ENCODE data around the gene SH3RF3. TPM values are rescaled to one million over a fixed set of nuclear protein-coding genes. Genes with fewer than 3 reads are reported as not detected.

Gene SH3RF3
- total and polyA plus RNA-seq, 9 of the 15 experiments (the other 6 are each of a cell fraction or from before 2014, with no cell fraction given) = 0.02 TPM; not detected in 8

- no peaks in the 10 kb centered on the region for H3K9me3 ChIP-seq (replicated peaks; ENCODE audit: control insufficient read depth, insufficient read depth, low read depth, low read length)
- no peaks in the 10 kb centered on the region for H3K4me1 ChIP-seq (replicated peaks in 1 of 2; ENCODE audit: control insufficient read depth in 2 of 2, insufficient read depth in 2 of 2, low read length in 2 of 2)
- no peak overlapping the region for H3K27ac ChIP-seq (ENCODE audit: extremely low read depth, low read depth, low read length)
- H3K4me3 ChIP-seq = no peak overlapping the region
- ChIA-PET POLR2A (interaction anchor here (0.6 to 0.9 kb wide), 3 partner anchors 11 to 272 kb away, joined by 3 to 4 read pairs (median 4); no protein-coding TSS in a partner anchor), CTCF (ENCODE audit: low intra/inter-chr PET ratio) (no interaction called here)
- H3K4me2 ChIP-seq (ENCODE audit: insufficient read depth, low read length) = no peak overlapping the region
- no peak for ATAC-seq
- H3K27me3 ChIP-seq (ENCODE audit: control insufficient read depth in 2 of 2, insufficient read depth in 2 of 2, low read length in 2 of 2) = peaks cover 4 to 72% of the 10 kb centered on the region in 2 experiments; a peak in 3 of 5 replicates
- no peaks in the 10 kb centered on the region for H3K79me2 ChIP-seq (ENCODE audit: control insufficient read depth, insufficient read depth, low read length)
- H4K20me1 ChIP-seq (replicated peaks; ENCODE audit: control insufficient read depth, insufficient read depth, low read length) = peaks cover 6% of the 10 kb centered on the region; the same call in 1 of the 2 replicates
- no TSS peak for BruUV-seq (replicated peaks)
- no peak for FAIRE-seq
- H3K9ac ChIP-seq (ENCODE audit: insufficient read depth in 1 of 2, low read depth in 2 of 2, low read length in 2 of 2) = no peak overlapping the region
- no peak for DNase-seq (ENCODE audit: extremely low read depth in 1 of 4, low spot score in 3 of 4)
- TF ChIP-seq ZNF274 (IDR thresholded peaks at IDR 0.05; ENCODE audit: borderline replicate concordance, low read depth, low read length) (no peak), SETDB1 (IDR thresholded peaks at IDR 0.05; ENCODE audit: low read length) (no peak), SMAD1 (IDR thresholded peaks at IDR 0.05; ENCODE audit: low read depth, low read length, partially characterized antibody) (no peak), MGA (IDR thresholded peaks at IDR 0.05) (no peak)
- 0% methylated on average over 15 of the region's 17 CpGs for WGBS (ENCODE audit: insufficient coverage, low coverage, missing lambda C conversion rate)
- no peaks in the 10 kb centered on the region for H3K9me1 ChIP-seq (ENCODE audit: control insufficient read depth, insufficient read depth, low read length)
- no peak overlapping the region for H2AFZ ChIP-seq (ENCODE audit: low read depth, low read length)
- intact Hi-C loops (cut with micrococcal nuclease) (no loop called here), in situ Hi-C loops (cut with MboI) (no loop called here)
- no peaks in the 10 kb centered on the region for H3K36me3 ChIP-seq (ENCODE audit: control insufficient read depth, insufficient read depth, low read length)
These were observed 274.2 kb downstream of the SH3RF3 start for GRCh38 chr2:109402980-109403840.
